D341Med (cell line): Measurements from ENCODE around the gene SPIRE1.
"Not testable (repeated sequence)": the region's sequence is repeated elsewhere in the genome, so short reads cannot be mapped to it uniquely, and the experiment has no call there.

Experiments
- DNase-seq: peaks from one replicate; pipeline ENCODE4 v3.0.0; 2012; ENCODE audit warnings: low spot score

Gene SPIRE1

DNA sequence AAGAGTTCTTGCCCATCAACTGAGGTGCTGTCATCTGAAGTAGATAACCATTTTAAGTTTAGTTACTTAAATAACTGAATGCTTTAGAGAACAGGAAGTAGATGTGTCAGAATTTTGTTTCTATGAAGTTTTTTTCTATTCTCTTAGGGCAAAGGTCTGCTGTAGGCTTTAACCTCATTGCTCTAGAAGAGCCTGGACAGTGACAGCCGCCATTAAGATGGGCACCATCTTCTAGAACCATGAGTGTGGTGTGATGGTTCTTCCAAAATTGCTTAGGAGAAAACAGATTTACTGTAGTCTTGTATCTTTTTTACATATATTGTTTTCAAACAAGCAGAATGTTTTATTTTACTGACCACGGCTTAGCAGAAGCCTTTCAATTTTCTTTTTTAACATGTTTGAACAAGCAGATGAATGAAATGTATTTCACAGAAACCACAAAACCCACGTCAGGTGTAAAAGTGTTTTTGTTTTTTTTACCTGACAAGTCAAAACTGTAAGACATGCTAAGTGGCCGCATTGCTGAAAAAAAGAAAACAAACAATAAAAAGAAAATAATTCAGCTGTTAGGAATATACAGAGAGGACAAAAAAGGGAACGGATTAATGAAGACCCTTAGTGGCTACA is 172.3 kb downstream of the SPIRE1 start:
- DNase-seq = no peak

DNA sequence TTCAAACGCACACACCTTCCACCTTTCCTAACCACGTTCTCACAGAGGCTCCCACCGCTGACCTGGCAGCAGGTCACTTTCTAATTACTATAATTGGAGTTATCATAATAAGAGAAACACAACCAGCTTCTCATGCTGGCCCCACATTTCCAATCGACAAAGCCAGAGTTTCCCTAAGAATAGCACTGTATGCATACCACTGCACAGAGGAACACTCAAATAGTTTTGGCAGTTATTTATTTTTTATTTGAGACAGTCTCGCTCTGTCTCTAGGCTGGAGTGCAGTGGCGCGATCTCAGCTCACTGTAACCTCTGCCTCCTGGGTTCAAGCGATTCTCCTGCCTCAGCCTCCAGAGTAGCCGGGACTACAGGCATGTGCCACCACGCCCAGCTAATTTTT is 176.0 kb downstream of the SPIRE1 start:
- not testable (repeated sequence) for DNase-seq

GRCh38 chr18:12479982-12480381 is 177.9 kb downstream of the SPIRE1 start:
- DNase-seq = no peak

GRCh38 chr18:12479536-12479935 is 178.4 kb downstream of the SPIRE1 start:
- peak; percentile 63 for DNase-seq

- no peak for DNase-seq
Observed at GRCh38 chr18:12478269-12479047, 179.4 kb downstream of the SPIRE1 start.

DNA sequence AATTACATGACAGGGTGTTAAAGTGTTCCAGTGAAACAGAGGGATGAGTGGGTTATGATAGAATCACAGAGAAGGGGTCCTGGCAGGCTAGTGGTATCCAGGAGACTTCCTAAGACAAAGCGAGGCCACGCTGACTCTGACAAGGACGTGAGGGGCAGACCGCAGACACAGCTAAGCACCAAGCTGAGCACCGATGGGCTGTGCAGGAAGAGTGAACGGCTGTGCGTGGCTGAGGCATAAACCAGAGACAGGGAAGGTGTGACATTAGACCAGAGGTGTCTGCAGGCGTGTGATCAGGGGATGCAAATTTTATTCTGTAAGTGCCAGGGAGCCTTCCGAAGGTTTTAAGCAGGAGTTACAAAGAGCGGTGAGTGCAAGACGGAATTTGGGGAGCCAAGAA is 180.3 kb downstream of the SPIRE1 start:
- no peak for DNase-seq

DNA sequence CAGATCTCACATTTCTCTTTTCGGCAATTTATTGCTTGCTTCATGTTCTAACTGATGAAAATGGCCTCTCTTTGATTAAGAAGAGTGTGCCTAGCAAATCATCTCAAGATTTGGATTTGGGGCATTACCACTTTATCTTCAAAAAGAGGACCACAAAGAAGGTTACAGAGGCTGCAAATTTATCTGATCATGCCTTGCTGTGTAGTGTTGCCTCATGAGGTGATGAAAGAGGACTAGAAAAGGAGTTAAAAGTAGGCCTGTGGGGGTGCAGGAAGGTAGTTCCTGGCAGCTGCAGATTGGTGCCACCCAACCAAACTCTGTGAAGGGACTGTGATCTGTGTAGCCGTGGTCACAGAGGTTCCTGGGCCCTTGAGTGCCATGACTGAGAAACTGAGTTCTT is 181.0 kb downstream of the SPIRE1 start:
- DNase-seq = no peak

DNA sequence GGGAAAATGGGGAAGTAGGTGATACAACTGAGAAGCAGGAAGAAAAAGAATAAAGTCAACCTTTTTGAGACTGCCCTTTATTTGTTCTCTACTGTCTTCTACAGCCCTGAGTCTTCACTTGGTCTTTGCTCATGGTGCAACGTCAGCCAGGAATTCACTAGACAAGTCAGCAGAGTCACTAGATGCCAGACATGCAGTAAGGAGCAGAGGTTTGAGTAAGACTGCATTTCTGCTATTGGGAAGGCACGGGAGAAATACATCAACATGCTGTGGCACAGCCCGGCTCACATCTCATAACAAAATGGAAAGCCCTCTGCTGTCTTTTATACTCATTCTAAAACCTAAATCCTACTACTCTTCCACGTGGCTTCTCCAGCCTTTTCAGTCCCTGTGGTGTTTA is 183.0 kb downstream of the SPIRE1 start:
- DNase-seq = no peak

GRCh38 chr18:12474146-12474545 is 183.8 kb downstream of the SPIRE1 start:
- DNase-seq = no peak

GRCh38 chr18:12470382-12471075 is 187.4 kb downstream of the SPIRE1 start:
- peak; percentile 53 for DNase-seq

GRCh38 chr18:12468445-12468844 is 189.5 kb downstream of the SPIRE1 start:
- DNase-seq = no peak

GRCh38 chr18:12464731-12465130 is 193.2 kb downstream of the SPIRE1 start:
- DNase-seq = no peak

- DNase-seq = no peak
Observed at GRCh38 chr18:12463191-12463590, 194.7 kb downstream of the SPIRE1 start.

GRCh38 chr18:12462242-12462641 is 195.7 kb downstream of the SPIRE1 start:
- no peak for DNase-seq

- no peak for DNase-seq
Observed at GRCh38 chr18:12461326-12461725, 196.6 kb downstream of the SPIRE1 start.

GRCh38 chr18:12460874-12461273 is 197.0 kb downstream of the SPIRE1 start:
- DNase-seq = no peak

DNA sequence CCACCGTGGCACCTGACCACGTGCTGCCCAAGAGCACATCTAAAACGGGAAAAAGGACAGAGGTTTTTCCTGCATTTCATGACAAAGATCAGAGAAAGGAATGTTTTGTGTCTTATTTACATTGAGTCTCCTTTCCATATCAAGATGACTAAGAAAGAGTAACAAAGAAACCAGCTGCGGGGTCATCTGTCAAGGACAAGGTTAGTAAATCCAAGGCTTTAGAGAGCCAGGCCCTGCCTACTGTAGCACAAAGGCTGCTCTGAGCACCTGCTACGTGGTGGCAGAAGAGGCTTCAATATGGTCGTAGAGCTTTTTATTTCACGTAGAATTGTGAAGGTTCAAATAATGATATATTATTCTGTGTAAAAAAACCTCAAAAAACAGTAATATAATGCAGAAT is 199.1 kb downstream of the SPIRE1 start:
- no peak for DNase-seq

- DNase-seq = peak; percentile 69
Observed at GRCh38 chr18:12456441-12456840, 201.5 kb downstream of the SPIRE1 start.

GRCh38 chr18:12455496-12455895 is 202.4 kb downstream of the SPIRE1 start:
- DNase-seq = no peak

- DNase-seq = no peak
Observed at GRCh38 chr18:12452784-12453183, 205.1 kb downstream of the SPIRE1 start.

DNA sequence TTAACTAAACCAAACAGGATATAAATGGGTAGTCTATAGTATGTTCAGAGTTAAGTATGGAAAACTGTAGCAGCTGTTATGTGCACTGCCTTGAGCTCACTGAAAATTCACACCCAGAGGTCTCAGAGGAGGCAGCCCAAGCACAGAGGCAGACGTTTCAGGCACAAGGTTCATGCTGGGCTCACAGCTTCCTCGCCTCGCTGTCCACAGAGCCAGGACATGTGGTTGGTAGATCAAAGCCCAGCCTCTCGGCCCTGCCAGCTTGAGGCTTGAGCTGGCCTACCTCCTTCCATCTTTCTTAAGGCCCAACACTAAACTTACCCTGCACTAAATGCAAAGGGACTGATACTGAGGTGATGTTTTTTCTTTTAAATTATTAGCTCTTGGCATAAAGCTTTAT is 206.5 kb downstream of the SPIRE1 start:
- no peak for DNase-seq

DNA sequence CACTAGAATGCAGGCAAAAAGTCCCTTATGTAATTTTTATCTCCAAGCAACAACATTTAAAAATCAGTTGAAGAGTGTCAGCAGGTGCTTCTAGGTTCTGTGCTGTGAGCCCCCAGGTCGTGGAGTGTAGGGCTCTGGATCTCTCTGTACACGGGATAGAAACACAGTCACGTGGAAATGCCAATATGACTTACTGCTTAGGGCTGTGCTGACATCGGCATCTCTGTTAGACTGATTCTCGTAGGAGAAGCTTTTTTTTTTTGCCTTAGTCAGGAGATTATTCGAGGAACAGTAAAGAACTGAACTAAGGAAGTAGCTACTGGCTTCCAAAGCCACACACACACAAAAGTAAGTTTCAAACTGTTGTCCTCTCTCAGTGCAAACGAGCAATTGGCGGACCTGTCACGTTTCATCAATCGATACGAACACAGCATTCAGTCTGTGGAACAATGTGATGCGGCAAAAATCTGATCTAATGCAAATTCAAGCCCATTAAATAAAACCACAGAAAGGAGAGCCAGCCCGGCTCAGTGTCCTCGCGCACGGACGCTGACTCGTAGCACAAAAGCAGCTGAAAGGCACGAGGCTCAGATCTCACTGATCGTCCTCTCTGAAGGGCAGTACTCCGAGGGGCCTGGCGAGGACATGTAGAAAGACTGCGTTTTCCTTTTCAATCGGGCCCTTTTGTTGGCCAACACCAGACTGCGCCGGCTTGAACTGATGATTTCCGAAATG is 208.7 kb downstream of the SPIRE1 start:
- no peak for DNase-seq

- DNase-seq = no peak
Observed at GRCh38 chr18:12445554-12445953, 212.4 kb downstream of the SPIRE1 start.
